ENCODE data around the gene KCNJ15. TPM values are rescaled to one million over a fixed set of nuclear protein-coding genes. Genes with fewer than 3 reads are reported as not detected.

The KCNJ15 gene
- total and polyA plus RNA-seq, 2 of the 8 experiments (the other 6 are each of a cell fraction or from before 2014, with no cell fraction given) = under 0.01 TPM; not detected in 1

GRCh38 chr21:38236232-38236631 is 20.6 kb upstream of the KCNJ15 start:
- Histone ChIP-seq H4K5ac (ENCODE audit: insufficient read length, low read depth, low read length) (no peak overlapping the region), H3K4me2 (ENCODE audit: insufficient read depth in 1 of 2, low read depth in 2 of 2, low read length in 2 of 2) (no peak overlapping the region), H2BK120ac (replicated peaks; ENCODE audit: low read depth, low read length) (no peak overlapping the region), H3K4me1 (replicated peaks in 1 of 4; ENCODE audit: control insufficient read depth in 3 of 4, insufficient read depth in 4 of 4, low read length in 3 of 4) (no peaks in the 10 kb centered on the region), H3K27ac (ENCODE audit: low read depth, low read length) (no peak overlapping the region), H3K14ac (ENCODE audit: insufficient read length) (no peak overlapping the region), H3K9me3 (ENCODE audit: insufficient read depth in 2 of 2, low read depth in 1 of 2, low read length in 1 of 2) (peaks cover 0 to 4% of the 10 kb centered on the region in 2 experiments; a peak in 1 of 4 replicates), H2BK12ac (ENCODE audit: low read depth, low read length) (no peak overlapping the region), H2BK5ac (ENCODE audit: low read depth, low read length) (no peak overlapping the region), H2AK5ac (ENCODE audit: low read depth, low read length) (no peak overlapping the region), H3K79me2 (ENCODE audit: control insufficient read depth in 1 of 2, insufficient read depth in 2 of 2, low read length in 2 of 2) (no peaks in the 10 kb centered on the region), H3K18ac (ENCODE audit: extremely low read depth, low read length) (no peak overlapping the region), H3K23ac (ENCODE audit: insufficient read length) (no peak overlapping the region), H3K36me3 (ENCODE audit: control insufficient read depth in 2 of 4, insufficient read depth in 4 of 4, low read length in 3 of 4) (no peaks in the 10 kb centered on the region; a peak in 1 of 8 replicates), H3K4ac (replicated peaks; ENCODE audit: insufficient read length, low read depth, low read length) (no peak overlapping the region), H4K91ac (replicated peaks; ENCODE audit: insufficient read length, low read length) (no peak overlapping the region), H3K79me1 (ENCODE audit: low read depth, low read length) (no peaks in the 10 kb centered on the region), H3K23me2 (ENCODE audit: low read depth, low read length) (no peaks in the 10 kb centered on the region), H3K27me3 (replicated peaks in 1 of 4; ENCODE audit: control insufficient read depth in 3 of 4, extremely low read depth in 1 of 4, insufficient read depth in 3 of 4, low read length in 3 of 4) (no peaks in the 10 kb centered on the region), H2AFZ (ENCODE audit: low read length) (no peak overlapping the region), H4K8ac (ENCODE audit: extremely low read depth, insufficient read depth, low read length) (no peak overlapping the region), H4K20me1 (replicated peaks in 1 of 2; ENCODE audit: control insufficient read depth in 1 of 2, insufficient read depth in 2 of 2, low read length in 2 of 2) (no peaks in the 10 kb centered on the region), H2BK20ac (ENCODE audit: low read length) (no peak overlapping the region), H3K56ac (replicated peaks; ENCODE audit: insufficient read length, low read depth, low read length) (no peak overlapping the region), H2BK15ac (ENCODE audit: low read length) (no peak overlapping the region), H3K9ac (replicated peaks in 1 of 4; ENCODE audit: extremely low read depth in 1 of 4, low read depth in 3 of 4, low read length in 3 of 4) (no peak overlapping the region), H3K4me3 (ENCODE audit: extremely low read depth in 1 of 4, insufficient read depth in 2 of 4, low read depth in 3 of 4, low read length in 4 of 4) (no peak overlapping the region)
- ChIA-PET POLR2A (ENCODE audit: partially characterized antibody) (no interaction called here), CTCF (ENCODE audit: partially characterized antibody) (interaction anchor here (1.0 to 2.0 kb wide), 4 partner anchors 18 to 117 kb away, joined by 3 to 6 read pairs (median 4); no protein-coding TSS in a partner anchor)
- TF ChIP-seq MAX (IDR thresholded peaks at IDR 0.05) (no peak), TCF12 (IDR thresholded peaks at IDR 0.05; ENCODE audit: low read depth, low read length) (no peak), SP2 (IDR thresholded peaks at IDR 0.05; ENCODE audit: low read length) (no peak), KDM4A (IDR thresholded peaks at IDR 0.05; ENCODE audit: low read depth, low read length, severe bottlenecking) (no peak), NANOG (IDR thresholded peaks at IDR 0.05; ENCODE audit: insufficient read depth, low read depth, low read length, poor library complexity, severe bottlenecking) (no peak), CBX8 (IDR thresholded peaks at IDR 0.05; ENCODE audit: borderline replicate concordance, low read depth, low read length) (no peak), BRCA1 (IDR thresholded peaks at IDR 0.05; ENCODE audit: low read depth, low read length) (no peak), RAD21 (IDR thresholded peaks at IDR 0.05 in 1 of 2, conservative IDR thresholded peaks at IDR 0.05 in 1 of 2; ENCODE audit: low read depth in 2 of 2, low read length in 2 of 2) (no peak)
- 91% methylated on average over 2 of the region's 2 CpGs; no CpG with 5 or more reads in 1 of the 2 experiments for WGBS, 2 experiments (ENCODE audit: extremely low coverage in 1 of 2, insufficient coverage in 1 of 2, insufficient read length in 1 of 2, insufficient replicate concordance in 2 of 2, low coverage in 1 of 2, low lambda C conversion rate in 2 of 2, missing lambda C conversion rate in 1 of 2)
- FAIRE-seq = no peak
- DNase-seq (ENCODE audit: low read depth in 1 of 2, low spot score in 2 of 2) = no peak

Data from H1 (cell line).